Measurements from ENCODE around the gene MAP4K5.

DNA sequence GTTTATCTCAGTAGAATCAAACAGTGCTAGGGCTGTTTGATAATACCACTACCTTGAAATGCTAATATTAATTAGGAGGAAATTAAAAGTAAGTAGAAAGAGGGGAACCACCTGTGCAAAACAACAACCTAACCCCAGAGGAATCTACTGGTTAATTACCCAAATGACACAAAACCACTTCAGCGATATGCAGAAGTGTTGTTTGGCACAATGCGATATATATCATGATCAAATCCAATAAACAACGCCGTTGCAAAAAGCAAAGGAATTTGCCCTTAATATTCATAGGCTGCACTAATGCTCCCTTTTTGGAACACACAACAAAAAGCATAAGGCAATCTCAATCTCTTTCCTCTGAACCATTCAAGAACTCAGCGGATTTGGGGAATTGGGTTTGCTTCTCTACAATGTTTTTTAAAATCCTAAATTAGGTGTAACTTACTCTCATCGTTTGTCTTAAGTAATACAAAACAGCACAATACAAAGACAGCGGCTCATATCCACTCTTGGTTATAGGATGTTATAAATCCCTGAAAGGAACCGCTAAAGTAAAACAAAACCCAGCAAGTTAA is 1.5 kb downstream of the MAP4K5 start:
- TF ChIP-seq POLR2A (IDR thresholded peaks at IDR 0.05; ENCODE audit: low read depth, low read length) (no peak), TAF1 (IDR thresholded peaks at IDR 0.05; ENCODE audit: low read depth, low read length) (no peak), POLR2AphosphoS5 (IDR thresholded peaks at IDR 0.05; ENCODE audit: low read depth, low read length) (no peak)
